K562 (cell line): ENCODE results near the gene HEBP2. TPM values are rescaled to one million over a fixed set of nuclear protein-coding genes. Genes with fewer than 3 reads are reported as not detected.
A peak's percentile ranks its signal among the peaks of the same experiment; 100 is the strongest.

Experiments used
- BCOR ChIP-seq: fragments of 450-650 bp; IDR thresholded peaks from 2 replicates; pipeline ENCODE4 v1.6.1; 2016
- C11orf30 ChIP-seq: fragments of 450-650 bp; IDR thresholded peaks from 2 replicates; pipeline ENCODE4 v1.6.1; 2016; ENCODE audit warnings: low read depth, mild to moderate bottlenecking
- CREM ChIP-seq: IDR thresholded peaks from 2 replicates; pipeline ENCODE4 v1.6.1; 2014; ENCODE audit warnings: antibody characterized with exemption, low read depth
- FOXK2 ChIP-seq, 2 experiments: fragments of 450-650 bp; IDR thresholded peaks in 1 of 2; conservative IDR thresholded peaks in 1 of 2; 2 replicates each; pipeline ENCODE4 v1.6.1; 2016; ENCODE audit warnings: low read depth in 2 of 2, mild to moderate bottlenecking in 1 of 2
- GTF2F1 ChIP-seq: IDR thresholded peaks from 2 replicates; pipeline ENCODE4 v1.6.1; 2011; ENCODE audit warnings: low read depth, low read length, improper control_type of control experiment
- JUN ChIP-seq, 2 experiments: sonication (generic) in 1 of 2; formaldehyde crosslinking in 1 of 2; IDR thresholded peaks; 2 replicates each; pipeline versions ENCODE4 v1.6.1 to v1.8.0; 2012 to 2022; ENCODE audit warnings: borderline replicate concordance in 2 of 2, mild to moderate bottlenecking in 2 of 2, improper control_type of control experiment in 1 of 2, low read depth in 1 of 2, low read length in 1 of 2, missing genetic modification reagents in 1 of 2
- PTTG1 ChIP-seq: fragments of 450-650 bp; IDR thresholded peaks from 2 replicates; pipeline ENCODE4 v1.6.1; 2016; ENCODE audit warnings: low read depth, mild to moderate bottlenecking, missing genetic modification characterization, missing compliant biosample characterization
- RBM15 ChIP-seq: fragments of 200-400 bp; formaldehyde crosslinking; IDR thresholded peaks from 2 replicates; pipeline ENCODE4 v1.6.1; 2018; ENCODE audit warnings: mild to moderate bottlenecking, low read length, moderate library complexity; ENCODE audit not compliant: insufficient read depth
- SIN3A ChIP-seq, 2 experiments: fragments of 150-350 bp in 1 of 2; IDR thresholded peaks; 2 replicates each; pipeline ENCODE4 v1.6.1; 2011 to 2016; ENCODE audit warnings: borderline replicate concordance in 2 of 2, low read depth in 2 of 2, low read length in 2 of 2, mild to moderate bottlenecking in 2 of 2, moderate library complexity in 2 of 2; ENCODE audit not compliant: control insufficient read depth in 1 of 2
- XRCC3 ChIP-seq: fragments of 450-650 bp; IDR thresholded peaks from 2 replicates; pipeline ENCODE4 v1.6.1; 2017; ENCODE audit warnings: mild to moderate bottlenecking, moderate library complexity
- ZNF253 ChIP-seq: fragments of 250-450 bp; sonication (Bioruptor Pico); conservative IDR thresholded peaks from 2 replicates; pipeline ENCODE4 v1.6.1; 2021; ENCODE audit warnings: mild to moderate bottlenecking
- ZNF589 ChIP-seq: fragments of 200-800 bp; sonication (Bioruptor generic); IDR thresholded peaks from 2 replicates; pipeline ENCODE4 v1.6.1; 2016; ENCODE audit warnings: low read depth, missing genetic modification characterization, missing compliant biosample characterization
- polyA plus RNA-seq, 8 experiments: library from polyadenylated mRNA; depleted of rRNA in 4 of 8; stranded (reverse) in 5 of 8; unstranded in 3 of 8; fragments of >200 nt; fragmentation: Nextera tagmentation in 2 of 8; fragmentation: Illumina TruSeq in 1 of 8; extraction: Ambion mirVana in 2 of 8; extraction: Trizol in 1 of 8; gene quantifications; 2 replicates each; pipeline versions ENCODE4 v1.2.1 to v1.2.3, GENCODE V29; 2011 to 2014; ENCODE audit warnings: inconsistent platforms in 1 of 8, missing spikeins in 1 of 8
- total RNA-seq, 7 experiments: library from RNA; depleted of rRNA in 6 of 7; stranded (reverse); fragments of >200 nt in 6 of 7; fragmentation: Illumina TruSeq in 2 of 7; extraction: Trizol in 2 of 7; gene quantifications; 2 replicates each; pipeline versions ENCODE4 v1.2.1 to v1.2.3, GENCODE V29; 2011 to 2021; ENCODE audit warnings: low replicate concordance in 1 of 7
- TF ChIP-seq, protein P1 (sequence below), 3 experiments: fragments of 200-800 bp in 1 of 3; sonication (Bioruptor generic) in 1 of 3; sonication (generic) in 1 of 3; formaldehyde crosslinking in 1 of 3; IDR thresholded peaks; 2 replicates each; pipeline versions ENCODE4 v1.6.1 to v1.8.0; 2016 to 2022; ENCODE audit warnings: mild to moderate bottlenecking in 2 of 3, missing compliant biosample characterization in 2 of 3, missing genetic modification characterization in 2 of 3, missing genetic modification reagents in 1 of 3
- TF ChIP-seq, protein P2 (sequence below): fragments of 250-450 bp; sonication (Bioruptor Pico); IDR thresholded peaks from 2 replicates; pipeline ENCODE4 v1.5.0; 2021
- TF ChIP-seq, protein P3 (sequence below): sonication (generic); formaldehyde crosslinking; IDR thresholded peaks from 2 replicates; pipeline ENCODE4 v1.5.0; 2020; ENCODE audit warnings: missing genetic modification reagents
- TF ChIP-seq, protein P4 (sequence below): fragments of 450-650 bp; IDR thresholded peaks from 2 replicates; pipeline ENCODE4 v1.7.0; 2016; ENCODE audit warnings: borderline replicate concordance
- TF ChIP-seq, protein P5 (sequence below): fragments of 250-450 bp; sonication (Bioruptor Pico); IDR thresholded peaks from 2 replicates; pipeline ENCODE4 v1.4.0; 2020; ENCODE audit warnings: borderline replicate concordance
- TF ChIP-seq, protein P6 (sequence below): fragments of 450-650 bp; IDR thresholded peaks from 2 replicates; pipeline ENCODE4 v1.6.1; 2016

HEBP2 gene
- total and polyA plus RNA-seq, 9 of the 15 experiments (the other 6 are each of a cell fraction or from before 2014, with no cell fraction given): 8.5 to 63.7 (median 36.9) TPM

DNA sequence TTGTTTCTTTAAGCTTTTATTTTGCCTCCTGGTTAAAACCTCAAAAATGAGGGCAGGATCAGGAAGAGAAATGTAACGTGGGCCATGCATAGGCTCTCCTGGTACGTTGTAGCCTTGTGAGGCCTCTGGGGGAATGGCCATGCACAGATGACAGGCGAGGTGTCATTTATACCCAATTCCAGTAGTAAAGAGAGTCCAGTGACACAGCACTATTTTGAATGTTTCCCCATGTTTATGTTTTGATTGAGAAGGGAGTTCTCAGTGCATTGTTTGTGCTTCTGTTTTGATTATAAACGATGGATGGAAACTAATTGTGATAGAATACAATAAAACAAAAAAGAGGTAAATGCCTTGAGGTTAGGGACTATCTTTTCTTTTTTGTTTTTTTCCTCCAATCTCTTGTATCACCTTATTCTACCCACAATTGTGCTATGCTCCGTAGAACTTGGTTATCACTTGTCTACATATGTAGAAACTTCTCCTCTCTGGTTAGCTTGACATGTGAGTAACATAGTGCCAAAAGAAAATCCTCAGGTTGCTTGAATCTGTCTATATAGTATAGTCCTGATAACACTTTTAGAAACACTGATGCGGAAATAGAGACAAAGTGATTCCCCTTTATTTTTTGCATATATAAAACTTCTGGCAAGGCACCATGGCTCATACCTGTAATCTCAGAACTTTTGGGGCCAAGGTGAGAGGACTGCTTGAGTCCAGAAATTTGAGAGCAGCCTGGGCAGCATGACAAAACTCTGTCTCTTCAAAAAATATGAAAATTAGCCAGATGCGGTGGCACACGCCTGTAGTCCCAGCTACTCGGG lies 33.2 kb upstream of the HEBP2 start (continued):
- TF ChIP-seq, protein P1, sequence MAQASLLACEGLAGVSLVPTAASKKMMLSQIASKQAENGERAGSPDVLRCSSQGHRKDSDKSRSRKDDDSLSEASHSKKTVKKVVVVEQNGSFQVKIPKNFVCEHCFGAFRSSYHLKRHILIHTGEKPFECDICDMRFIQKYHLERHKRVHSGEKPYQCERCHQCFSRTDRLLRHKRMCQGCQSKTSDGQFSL (CRISPR knock-in tag; IDR thresholded peaks at IDR 0.05): no peak
- TF ChIP-seq, protein P1 (tag; IDR thresholded peaks at IDR 0.05): no peak
- TF ChIP-seq, protein P2, sequence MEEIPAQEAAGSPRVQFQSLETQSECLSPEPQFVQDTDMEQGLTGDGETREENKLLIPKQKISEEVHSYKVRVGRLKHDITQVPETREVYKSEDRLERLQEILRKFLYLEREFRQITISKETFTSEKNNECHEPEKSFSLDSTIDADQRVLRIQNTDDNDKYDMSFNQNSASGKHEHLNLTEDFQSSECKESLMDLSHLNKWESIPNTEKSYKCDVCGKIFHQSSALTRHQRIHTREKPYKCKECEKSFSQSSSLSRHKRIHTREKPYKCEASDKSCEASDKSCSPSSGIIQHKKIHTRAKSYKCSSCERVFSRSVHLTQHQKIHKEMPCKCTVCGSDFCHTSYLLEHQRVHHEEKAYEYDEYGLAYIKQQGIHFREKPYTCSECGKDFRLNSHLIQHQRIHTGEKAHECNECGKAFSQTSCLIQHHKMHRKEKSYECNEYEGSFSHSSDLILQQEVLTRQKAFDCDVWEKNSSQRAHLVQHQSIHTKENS: 0 out of 2 replicates have a peak, but pooled peaks have one; percentile 45
- TF ChIP-seq ZNF253 (no peak), FOXK2 (conservative IDR thresholded peaks at IDR 0.05 in 1 of 2, IDR thresholded peaks at IDR 0.05 in 1 of 2; ENCODE audit: low read depth in 2 of 2) (peak; percentile 43 to 59; a peak in 1 of 4 replicates), BCOR (no peak), SIN3A (IDR thresholded peaks at IDR 0.05; ENCODE audit: borderline replicate concordance in 2 of 2, control insufficient read depth in 1 of 2, low read depth in 2 of 2, low read length in 2 of 2) (no peak), JUN (IDR thresholded peaks at IDR 0.05; ENCODE audit: borderline replicate concordance, low read depth, low read length) (0 out of 2 replicates have a peak, but pooled peaks have one; percentile 3), JUN (CRISPR knock-in tag; IDR thresholded peaks at IDR 0.05; ENCODE audit: borderline replicate concordance) (no peak), C11orf30 (peak; percentile 82; the same call in 1 of the 2 replicates), PTTG1 (tag) (no peak), ZNF589 (CRISPR knock-in tag) (peak; percentile 68; the same call in 1 of the 2 replicates), GTF2F1 (no peak), CREM (no peak), XRCC3 (no peak), RBM15 (no peak)
- TF ChIP-seq, protein P3, sequence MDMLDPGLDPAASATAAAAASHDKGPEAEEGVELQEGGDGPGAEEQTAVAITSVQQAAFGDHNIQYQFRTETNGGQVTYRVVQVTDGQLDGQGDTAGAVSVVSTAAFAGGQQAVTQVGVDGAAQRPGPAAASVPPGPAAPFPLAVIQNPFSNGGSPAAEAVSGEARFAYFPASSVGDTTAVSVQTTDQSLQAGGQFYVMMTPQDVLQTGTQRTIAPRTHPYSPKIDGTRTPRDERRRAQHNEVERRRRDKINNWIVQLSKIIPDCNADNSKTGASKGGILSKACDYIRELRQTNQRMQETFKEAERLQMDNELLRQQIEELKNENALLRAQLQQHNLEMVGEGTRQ (CRISPR knock-in tag): no peak
- TF ChIP-seq, protein P4, sequence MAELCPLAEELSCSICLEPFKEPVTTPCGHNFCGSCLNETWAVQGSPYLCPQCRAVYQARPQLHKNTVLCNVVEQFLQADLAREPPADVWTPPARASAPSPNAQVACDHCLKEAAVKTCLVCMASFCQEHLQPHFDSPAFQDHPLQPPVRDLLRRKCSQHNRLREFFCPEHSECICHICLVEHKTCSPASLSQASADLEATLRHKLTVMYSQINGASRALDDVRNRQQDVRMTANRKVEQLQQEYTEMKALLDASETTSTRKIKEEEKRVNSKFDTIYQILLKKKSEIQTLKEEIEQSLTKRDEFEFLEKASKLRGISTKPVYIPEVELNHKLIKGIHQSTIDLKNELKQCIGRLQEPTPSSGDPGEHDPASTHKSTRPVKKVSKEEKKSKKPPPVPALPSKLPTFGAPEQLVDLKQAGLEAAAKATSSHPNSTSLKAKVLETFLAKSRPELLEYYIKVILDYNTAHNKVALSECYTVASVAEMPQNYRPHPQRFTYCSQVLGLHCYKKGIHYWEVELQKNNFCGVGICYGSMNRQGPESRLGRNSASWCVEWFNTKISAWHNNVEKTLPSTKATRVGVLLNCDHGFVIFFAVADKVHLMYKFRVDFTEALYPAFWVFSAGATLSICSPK: no peak
- TF ChIP-seq, protein P5, sequence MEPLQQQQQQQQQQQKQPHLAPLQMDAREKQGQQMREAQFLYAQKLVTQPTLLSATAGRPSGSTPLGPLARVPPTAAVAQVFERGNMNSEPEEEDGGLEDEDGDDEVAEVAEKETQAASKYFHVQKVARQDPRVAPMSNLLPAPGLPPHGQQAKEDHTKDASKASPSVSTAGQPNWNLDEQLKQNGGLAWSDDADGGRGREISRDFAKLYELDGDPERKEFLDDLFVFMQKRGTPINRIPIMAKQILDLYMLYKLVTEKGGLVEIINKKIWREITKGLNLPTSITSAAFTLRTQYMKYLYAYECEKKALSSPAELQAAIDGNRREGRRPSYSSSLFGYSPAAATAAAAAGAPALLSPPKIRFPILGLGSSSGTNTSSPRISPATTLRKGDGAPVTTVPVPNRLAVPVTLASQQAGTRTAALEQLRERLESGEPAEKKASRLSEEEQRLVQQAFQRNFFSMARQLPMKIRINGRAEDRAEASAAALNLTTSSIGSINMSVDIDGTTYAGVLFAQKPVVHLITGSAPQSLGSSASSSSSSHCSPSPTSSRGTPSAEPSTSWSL (CRISPR knock-in tag): no peak
- TF ChIP-seq, protein P6, sequence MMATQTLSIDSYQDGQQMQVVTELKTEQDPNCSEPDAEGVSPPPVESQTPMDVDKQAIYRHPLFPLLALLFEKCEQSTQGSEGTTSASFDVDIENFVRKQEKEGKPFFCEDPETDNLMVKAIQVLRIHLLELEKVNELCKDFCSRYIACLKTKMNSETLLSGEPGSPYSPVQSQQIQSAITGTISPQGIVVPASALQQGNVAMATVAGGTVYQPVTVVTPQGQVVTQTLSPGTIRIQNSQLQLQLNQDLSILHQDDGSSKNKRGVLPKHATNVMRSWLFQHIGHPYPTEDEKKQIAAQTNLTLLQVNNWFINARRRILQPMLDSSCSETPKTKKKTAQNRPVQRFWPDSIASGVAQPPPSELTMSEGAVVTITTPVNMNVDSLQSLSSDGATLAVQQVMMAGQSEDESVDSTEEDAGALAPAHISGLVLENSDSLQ: peak; percentile 59
